ENCODE results near the gene PTPRF. TPM values are rescaled to one million over a fixed set of nuclear protein-coding genes. Genes with fewer than 3 reads are reported as not detected.

The PTPRF gene
- polyA plus RNA-seq, 3 donors: not detected

GRCh38 chr1:43543567-43543966 is 12.9 kb downstream of the PTPRF start:
- no peak for DNase-seq
- Mint-ChIP-seq H3K9me3 (no peaks in the 10 kb centered on the region), H3K27ac (no peak overlapping the region), H3K36me3 (no peaks in the 10 kb centered on the region), H3K27me3 (ENCODE audit: low read depth in 3 of 3) (peaks cover 3 to 5% (median 3%) of the 10 kb centered on the region in 3 donors), H3K4me1 (peaks cover 4% of the 10 kb centered on the region), H3K4me3 (no peak overlapping the region)
- Histone ChIP-seq H3K4me2 (replicated peaks; ENCODE audit: extremely low read depth, low read length, poor library complexity, severe bottlenecking) (no peak overlapping the region), H3K27me3 (ENCODE audit: control insufficient read depth in 2 of 2, insufficient read depth in 2 of 2, low read length in 2 of 2) (no peaks in the 10 kb centered on the region), H3K27ac (ENCODE audit: low read depth in 1 of 2, low read length in 2 of 2) (no peak overlapping the region), H2AFZ (ENCODE audit: insufficient read depth, low read depth, low read length, poor library complexity, severe bottlenecking) (no peak overlapping the region), H3K9me3 (replicated peaks in 1 of 2; ENCODE audit: control insufficient read depth in 1 of 2, insufficient read depth in 1 of 2, low read length in 2 of 2) (no peaks in the 10 kb centered on the region), H4K20me1 (ENCODE audit: insufficient read depth, low read length) (no peaks in the 10 kb centered on the region), H3K79me2 (ENCODE audit: insufficient read depth, low read length) (no peaks in the 10 kb centered on the region), H3K9ac (ENCODE audit: insufficient read depth, low read length, poor library complexity, severe bottlenecking) (no peak overlapping the region), H3K4me1 (ENCODE audit: control insufficient read depth in 1 of 2, insufficient read depth in 2 of 2, low read length in 2 of 2) (peaks cover 0 to 3% of the 10 kb centered on the region in 2 donors), H3K4me3 (replicated peaks in 1 of 3; ENCODE audit: low read depth in 2 of 3, low read length in 3 of 3) (no peak overlapping the region), H3K36me3 (replicated peaks in 1 of 2; ENCODE audit: control insufficient read depth in 1 of 2, insufficient read depth in 2 of 2, low read length in 2 of 2) (no peaks in the 10 kb centered on the region)
- TF ChIP-seq CTCF (IDR thresholded peaks at IDR 0.05): no peak
- intact Hi-C loops (cut with micrococcal nuclease): no loop called here
- 85% methylated on average over 2 of the region's 8 CpGs for WGBS (ENCODE audit: insufficient coverage)

GRCh38 chr1:43545339-43545694 is 14.6 kb downstream of the PTPRF start:
- intact Hi-C loops (cut with micrococcal nuclease): no loop called here
- WGBS (ENCODE audit: insufficient coverage): 93% methylated on average over 10 of the region's 12 CpGs
- Mint-ChIP-seq H3K4me3 (no peak overlapping the region), H3K4me1 (peaks cover 9% of the 10 kb centered on the region), H3K27me3 (ENCODE audit: low read depth in 3 of 3) (peaks cover 3 to 8% (median 5%) of the 10 kb centered on the region in 3 donors), H3K36me3 (no peaks in the 10 kb centered on the region), H3K27ac (no peak overlapping the region), H3K9me3 (no peaks in the 10 kb centered on the region)
- H3K79me2 ChIP-seq (ENCODE audit: insufficient read depth, low read length): no peaks in the 10 kb centered on the region
- TF ChIP-seq CTCF (IDR thresholded peaks at IDR 0.05): no peak
- no peak overlapping the region for H3K4me3 ChIP-seq (replicated peaks in 1 of 3; ENCODE audit: low read depth in 2 of 3, low read length in 3 of 3)
- peaks cover 2 to 6% of the 10 kb centered on the region in 2 donors for H3K4me1 ChIP-seq (ENCODE audit: control insufficient read depth in 1 of 2, insufficient read depth in 2 of 2, low read length in 2 of 2)
- no peaks in the 10 kb centered on the region for H4K20me1 ChIP-seq (ENCODE audit: insufficient read depth, low read length)
- H3K4me2 ChIP-seq (replicated peaks; ENCODE audit: extremely low read depth, low read length, poor library complexity, severe bottlenecking): no peak overlapping the region
- no peak overlapping the region for H2AFZ ChIP-seq (ENCODE audit: insufficient read depth, low read depth, low read length, poor library complexity, severe bottlenecking)
- no peaks in the 10 kb centered on the region for H3K27me3 ChIP-seq (ENCODE audit: control insufficient read depth in 2 of 2, insufficient read depth in 2 of 2, low read length in 2 of 2)
- H3K36me3 ChIP-seq (replicated peaks in 1 of 2; ENCODE audit: control insufficient read depth in 1 of 2, insufficient read depth in 2 of 2, low read length in 2 of 2): no peaks in the 10 kb centered on the region
- no peak overlapping the region for H3K27ac ChIP-seq (ENCODE audit: low read depth in 1 of 2, low read length in 2 of 2)
- H3K9me3 ChIP-seq (replicated peaks in 1 of 2; ENCODE audit: control insufficient read depth in 1 of 2, insufficient read depth in 1 of 2, low read length in 2 of 2): no peaks in the 10 kb centered on the region
- DNase-seq: no peak
- no peak overlapping the region for H3K9ac ChIP-seq (ENCODE audit: insufficient read depth, low read length, poor library complexity, severe bottlenecking)
